Measurements from ENCODE around the gene ADAM22. TPM values are rescaled to one million over a fixed set of nuclear protein-coding genes. Genes with fewer than 3 reads are reported as not detected.

The ADAM22 gene
- total RNA-seq, 1 experiment from 2014 or later, result 10.0 TPM

DNA sequence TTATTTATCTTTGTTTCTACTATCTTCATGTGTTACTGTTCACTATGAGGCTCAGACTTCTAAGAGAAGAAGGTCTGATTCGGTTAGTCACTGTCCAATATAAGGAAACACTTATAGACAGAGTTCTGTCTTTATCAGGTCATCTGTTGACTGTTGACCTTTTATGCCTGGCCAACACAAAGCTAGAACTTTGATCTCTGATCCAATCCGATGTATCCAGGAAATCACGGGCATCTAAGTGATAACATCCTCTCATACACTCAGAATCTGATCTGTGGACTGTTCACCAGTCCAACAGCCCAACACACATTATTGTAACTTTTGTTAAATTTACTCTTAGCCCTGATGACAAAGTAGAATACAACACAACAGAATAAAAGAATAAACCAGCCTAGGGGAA lies 171.2 kb downstream of the ADAM22 start:
- Histone ChIP-seq H3K9me2 (ENCODE audit: insufficient read depth) (no peaks in the 10 kb centered on the region), H3K9me3 (ENCODE audit: control insufficient read depth in 1 of 2, insufficient read depth in 1 of 2, low read depth in 1 of 2, low read length in 2 of 2) (no peaks in the 10 kb centered on the region), H3K9ac (ENCODE audit: low read length) (no peak overlapping the region), H3K27me3 (ENCODE audit: insufficient read depth, low read length) (no peaks in the 10 kb centered on the region), H3K27ac (ENCODE audit: low read depth, low read length) (no peak overlapping the region), H3K4me2 (ENCODE audit: low read length) (no peak overlapping the region), H3K79me2 (ENCODE audit: insufficient read depth, low read length) (no peaks in the 10 kb centered on the region), H2AFZ (ENCODE audit: low read depth, low read length, poor library complexity, severe bottlenecking) (no peak overlapping the region), H3K4me1 (ENCODE audit: control insufficient read depth in 1 of 2, insufficient read depth in 2 of 2, low read length in 2 of 2) (no peaks in the 10 kb centered on the region), H3K4me3 (replicated peaks in 1 of 2; ENCODE audit: low read depth in 1 of 2, low read length in 2 of 2) (no peak overlapping the region), H4K20me1 (ENCODE audit: insufficient read depth) (no peaks in the 10 kb centered on the region), H3K36me3 (ENCODE audit: control insufficient read depth in 1 of 2, insufficient read depth in 2 of 2, low read length in 2 of 2) (no peaks in the 10 kb centered on the region)
- RAD21 ChIA-PET (ENCODE audit: low non-redundant PET in 1 of 2, low total read pairs in 2 of 2, uncharacterized antibody in 2 of 2, unreplicated experiment in 2 of 2), result no interaction called here
- POLR2A ChIA-PET, result no interaction called here
- intact Hi-C loops (cut with micrococcal nuclease), result no loop called here
- BruUV-seq (replicated peaks), result no TSS peak
- DNase-seq (ENCODE audit: low read depth, low spot score) (no peak), ATAC-seq (no peak)
- CTCF ChIA-PET, result no interaction called here
- TF ChIP-seq ELF1 (IDR thresholded peaks at IDR 0.05; ENCODE audit: borderline replicate concordance, low read depth), result no peak
- TF ChIP-seq, protein P1, sequence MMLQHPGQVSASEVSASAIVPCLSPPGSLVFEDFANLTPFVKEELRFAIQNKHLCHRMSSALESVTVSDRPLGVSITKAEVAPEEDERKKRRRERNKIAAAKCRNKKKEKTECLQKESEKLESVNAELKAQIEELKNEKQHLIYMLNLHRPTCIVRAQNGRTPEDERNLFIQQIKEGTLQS (IDR thresholded peaks at IDR 0.05), result no peak
- TF ChIP-seq CBX3 (IDR thresholded peaks at IDR 0.05; ENCODE audit: low read depth), result no peak
- no peak for TF ChIP-seq YY1 (IDR thresholded peaks at IDR 0.05; ENCODE audit: extremely low read depth, insufficient replicate concordance, low read depth, low read length)
- TF ChIP-seq ZNF274 (IDR thresholded peaks at IDR 0.05; ENCODE audit: low read depth, low read length), result no peak
- TF ChIP-seq FOSL1 (IDR thresholded peaks at IDR 0.05; ENCODE audit: low read depth), result no peak
- no peak for TF ChIP-seq CTCF (IDR thresholded peaks at IDR 0.05 in 2 of 3, conservative IDR thresholded peaks at IDR 0.05 in 1 of 3; ENCODE audit: borderline replicate concordance in 1 of 3, insufficient read depth in 1 of 3, low read depth in 2 of 3, low read length in 2 of 3)
- TF ChIP-seq REST (IDR thresholded peaks at IDR 0.05; ENCODE audit: low read depth), result no peak
- TF ChIP-seq EGR1 (IDR thresholded peaks at IDR 0.05; ENCODE audit: low read depth), result no peak
- TF ChIP-seq TCF7L2 (IDR thresholded peaks at IDR 0.05; ENCODE audit: borderline replicate concordance, extremely low read depth, insufficient read depth, insufficient read length), result no peak
- TF ChIP-seq MAX (IDR thresholded peaks at IDR 0.05), result no peak
